SK-N-SH (cell line): ENCODE results near the gene PECR. TPM values are rescaled to one million over a fixed set of nuclear protein-coding genes. Genes with fewer than 3 reads are reported as not detected.

ENCODE experiments used
- CTCF ChIA-PET: fragments of 300-600, 350-600 bp; formaldehyde crosslinking; extraction: SDS; loops from one replicate; lab custom pipeline; 2021; lab: Yijun Ruan, JAX
- POLR2A ChIA-PET: fragments of 350-600 bp; sonication (Branson Sonifier 250); formaldehyde crosslinking; extraction: SDS; loops from one replicate; lab custom pipeline; 2020; ENCODE audit warnings: antibody characterized with exemption, inconsistent platforms; lab: Yijun Ruan, JAX
- DNase-seq: peaks from one replicate; pipeline ENCODE4 v3.0.0; 2012
- H2AFZ ChIP-seq: fragments of 200-600 bp; sonication (generic); 2 replicates; pipeline ENCODE4 v1.8.1; 2016; ENCODE audit warnings: antibody characterized with exemption, mild to moderate bottlenecking, low read depth
- H3F3A ChIP-seq: fragments of 200-600 bp; sonication (generic); replicated peaks from 2 replicates; pipeline ENCODE3; 2016; ENCODE audit warnings: antibody characterized with exemption, mild to moderate bottlenecking; ENCODE audit not compliant: insufficient read depth
- H3K27ac ChIP-seq, 2 experiments: fragments of 200-500 bp in 1 of 2; fragments of 200-600 bp in 1 of 2; sonication (Bioruptor generic) in 1 of 2; sonication (generic), shearing (Covaris generic) in 1 of 2; 2 replicates each; pipeline versions ENCODE4 v1.5.1 to v1.6.1; 2014 to 2016; ENCODE audit warnings: low read depth in 2 of 2, inconsistent platforms in 1 of 2, low read length in 1 of 2, mild to moderate bottlenecking in 1 of 2, mixed read lengths in 1 of 2
- H3K27me3 ChIP-seq: fragments of 200-600 bp; sonication (generic), shearing (Covaris generic); 2 replicates; pipeline ENCODE4 v1.6.1; 2016; ENCODE audit warnings: mixed run types; ENCODE audit not compliant: insufficient read depth
- H3K36me3 ChIP-seq, 2 experiments: fragments of 200-500 bp in 1 of 2; fragments of 200-600 bp in 1 of 2; sonication (Bioruptor generic) in 1 of 2; sonication (generic) in 1 of 2; replicated peaks in 1 of 2; 2 replicates each; pipeline versions ENCODE3 to v1.5.1; 2014 to 2016; ENCODE audit warnings: low read length in 1 of 2, mild to moderate bottlenecking in 1 of 2; ENCODE audit not compliant: insufficient read depth in 2 of 2, control insufficient read depth in 1 of 2
- H3K4me1 ChIP-seq, 2 experiments: fragments of 200-500 bp in 1 of 2; fragments of 200-600 bp in 1 of 2; sonication (Bioruptor generic) in 1 of 2; sonication (generic), shearing (Covaris generic) in 1 of 2; 2 replicates each; pipeline versions ENCODE4 v1.5.1 to v1.6.1; 2014 to 2016; ENCODE audit warnings: low read depth in 1 of 2, low read length in 1 of 2, mixed run types in 1 of 2; ENCODE audit not compliant: insufficient read depth in 2 of 2, control insufficient read depth in 1 of 2
- H3K4me2 ChIP-seq: fragments of 200-600 bp; sonication (generic), shearing (Covaris generic); 2 replicates; pipeline ENCODE4 v1.6.1; 2017; ENCODE audit warnings: mixed run types
- H3K4me3 ChIP-seq, 2 experiments: fragments of 200-500 bp in 1 of 2; fragments of 200-600 bp in 1 of 2; sonication (Bioruptor generic) in 1 of 2; sonication (generic), shearing (Covaris generic) in 1 of 2; 2 replicates each; pipeline versions ENCODE4 v1.5.1 to v1.8.1; 2014 to 2016; ENCODE audit warnings: low read depth in 2 of 2, inconsistent platforms in 1 of 2, low read length in 1 of 2, mild to moderate bottlenecking in 1 of 2, mixed read lengths in 1 of 2, moderate library complexity in 1 of 2
- H3K79me2 ChIP-seq: fragments of 200-600 bp; sonication (generic); 2 replicates; pipeline ENCODE4 v1.8.1; 2017; ENCODE audit warnings: mild to moderate bottlenecking; ENCODE audit not compliant: insufficient read depth
- H3K9ac ChIP-seq: fragments of 200-600 bp; sonication (generic); 2 replicates; pipeline ENCODE4 v1.6.1; 2017; ENCODE audit warnings: mixed run types
- H3K9me2 ChIP-seq: fragments of 200-600 bp; sonication (generic); 2 replicates; pipeline ENCODE4 v1.6.1; 2017; ENCODE audit warnings: mixed run types
- H3K9me3 ChIP-seq: fragments of 200-600 bp; sonication (generic); 2 replicates; pipeline ENCODE4 v1.6.1; 2017; ENCODE audit warnings: mixed run types, mild to moderate bottlenecking, moderate library complexity
- H4K20me1 ChIP-seq: fragments of 200-600 bp; sonication (generic); 2 replicates; pipeline ENCODE4 v1.6.1; 2017; ENCODE audit warnings: mild to moderate bottlenecking, mixed run types; ENCODE audit not compliant: insufficient read depth
- ELF1 ChIP-seq: IDR thresholded peaks from 2 replicates; pipeline ENCODE4 v1.4.0; 2012
- EP300 ChIP-seq, 2 experiments: IDR thresholded peaks; 2 replicates each; pipeline versions ENCODE4 v1.4.0 to v1.6.1; 2012; ENCODE audit warnings: borderline replicate concordance in 1 of 2, low read depth in 1 of 2, low read length in 1 of 2
- FOSL2 ChIP-seq: IDR thresholded peaks from 2 replicates; pipeline ENCODE4 v1.4.0; 2012; ENCODE audit warnings: low read depth, mild to moderate bottlenecking, moderate library complexity, borderline replicate concordance
- GABPA ChIP-seq: IDR thresholded peaks from 2 replicates; pipeline ENCODE4 v1.4.0; 2012; ENCODE audit warnings: low read depth, mild to moderate bottlenecking
- MAX ChIP-seq: IDR thresholded peaks from 2 replicates; pipeline ENCODE4 v1.4.0; 2012; ENCODE audit warnings: low read depth
- NRF1 ChIP-seq: IDR thresholded peaks from 2 replicates; pipeline ENCODE4 v1.6.1; 2012; ENCODE audit warnings: low read depth, mild to moderate bottlenecking, low read length
- PBX3 ChIP-seq: IDR thresholded peaks from 2 replicates; pipeline ENCODE4; 2012
- SMC3 ChIP-seq: IDR thresholded peaks from 2 replicates; pipeline ENCODE4 v1.6.1; 2012; ENCODE audit warnings: low read depth, low read length, improper control_type of control experiment
- TCF12 ChIP-seq: IDR thresholded peaks from 2 replicates; pipeline ENCODE4 v1.4.0; 2012
- TEAD4 ChIP-seq: IDR thresholded peaks from 2 replicates; pipeline ENCODE4 v1.4.0; 2012; ENCODE audit warnings: mild to moderate bottlenecking, borderline replicate concordance; ENCODE audit not compliant: insufficient read depth
- ZBTB33 ChIP-seq: IDR thresholded peaks from 2 replicates; pipeline ENCODE4 v1.4.0; 2012; ENCODE audit warnings: low read depth, borderline replicate concordance
- WGBS: methylation state at CpG from one replicate; pipeline ENCODE4 v1.1.6; 2017; ENCODE audit warnings: low lambda C conversion rate; 5-methylcytosine and 5-hydroxymethylcytosine counted together
- polyA plus RNA-seq, 3 experiments: library from polyadenylated mRNA; depleted of rRNA; stranded (reverse); fragments of >200 nt; gene quantifications; 2 replicates each; pipeline ENCODE4 v1.2.3, GENCODE V29; 2012
- TF ChIP-seq, protein P1 (sequence below): IDR thresholded peaks from 2 replicates; pipeline ENCODE4 v1.6.1; 2012; ENCODE audit warnings: mild to moderate bottlenecking, low read depth, low read length, moderate library complexity

PECR gene
- polyA plus RNA-seq, 1 of the 3 experiments (the other 2 are of a cell fraction): 18.6 TPM

GRCh38 chr2:216006164-216006663 lies 75.4 kb downstream of the PECR start:
- Histone ChIP-seq H3K79me2 (no peaks in the 10 kb centered on the region; the same call in 1 of the 2 replicates), H3K27me3 (no peaks in the 10 kb centered on the region), H3K4me1 (peaks cover 4 to 8% of the 10 kb centered on the region in 2 experiments; a peak in 2 of 4 replicates), H3K9me3 (no peaks in the 10 kb centered on the region), H3K36me3 (no peaks in the 10 kb centered on the region), H3K9me2 (no peaks in the 10 kb centered on the region), H4K20me1 (no peaks in the 10 kb centered on the region), H3K27ac (peak overlapping the region in 1 of 2 experiments; percentile 28; a peak in 1 of 4 replicates), H3K4me2 (peak overlapping the region; percentile 60), H3K4me3 (0 out of 4 replicates have a peak overlapping the region, but pooled peaks of 1 of the 2 experiments have one; percentile 15), H2AFZ (peak overlapping the region; percentile 41; the same call in 1 of the 2 replicates), H3F3A (no peaks in the 10 kb centered on the region), H3K9ac (no peak overlapping the region)
- ChIA-PET POLR2A (no interaction called here), CTCF (interaction anchor here (0.9 to 1.5 kb wide), 2 partner anchors 16 to 75 kb away, joined by 3 to 5 read pairs; no protein-coding TSS in a partner anchor)
- 51% methylated on average over 9 of the region's 10 CpGs for WGBS
- TF ChIP-seq EP300 (IDR thresholded peaks at IDR 0.05; ENCODE audit: borderline replicate concordance in 1 of 2, low read depth in 1 of 2, low read length in 1 of 2) (0 out of 4 replicates have a peak, but pooled peaks of 1 of the 2 experiments have one; percentile 13), TEAD4 (no peak), ZBTB33 (no peak), ELF1 (no peak), FOSL2 (peak; percentile 16; the same call in 1 of the 2 replicates), NRF1 (no peak), MAX (peak; percentile 19; the same call in 1 of the 2 replicates), TCF12 (peak; percentile 22; the same call in 1 of the 2 replicates), PBX3 (peak; percentile 25; the same call in 1 of the 2 replicates), GABPA (peak; percentile 34; the same call in 1 of the 2 replicates), SMC3 (no peak)
- TF ChIP-seq, protein P1, sequence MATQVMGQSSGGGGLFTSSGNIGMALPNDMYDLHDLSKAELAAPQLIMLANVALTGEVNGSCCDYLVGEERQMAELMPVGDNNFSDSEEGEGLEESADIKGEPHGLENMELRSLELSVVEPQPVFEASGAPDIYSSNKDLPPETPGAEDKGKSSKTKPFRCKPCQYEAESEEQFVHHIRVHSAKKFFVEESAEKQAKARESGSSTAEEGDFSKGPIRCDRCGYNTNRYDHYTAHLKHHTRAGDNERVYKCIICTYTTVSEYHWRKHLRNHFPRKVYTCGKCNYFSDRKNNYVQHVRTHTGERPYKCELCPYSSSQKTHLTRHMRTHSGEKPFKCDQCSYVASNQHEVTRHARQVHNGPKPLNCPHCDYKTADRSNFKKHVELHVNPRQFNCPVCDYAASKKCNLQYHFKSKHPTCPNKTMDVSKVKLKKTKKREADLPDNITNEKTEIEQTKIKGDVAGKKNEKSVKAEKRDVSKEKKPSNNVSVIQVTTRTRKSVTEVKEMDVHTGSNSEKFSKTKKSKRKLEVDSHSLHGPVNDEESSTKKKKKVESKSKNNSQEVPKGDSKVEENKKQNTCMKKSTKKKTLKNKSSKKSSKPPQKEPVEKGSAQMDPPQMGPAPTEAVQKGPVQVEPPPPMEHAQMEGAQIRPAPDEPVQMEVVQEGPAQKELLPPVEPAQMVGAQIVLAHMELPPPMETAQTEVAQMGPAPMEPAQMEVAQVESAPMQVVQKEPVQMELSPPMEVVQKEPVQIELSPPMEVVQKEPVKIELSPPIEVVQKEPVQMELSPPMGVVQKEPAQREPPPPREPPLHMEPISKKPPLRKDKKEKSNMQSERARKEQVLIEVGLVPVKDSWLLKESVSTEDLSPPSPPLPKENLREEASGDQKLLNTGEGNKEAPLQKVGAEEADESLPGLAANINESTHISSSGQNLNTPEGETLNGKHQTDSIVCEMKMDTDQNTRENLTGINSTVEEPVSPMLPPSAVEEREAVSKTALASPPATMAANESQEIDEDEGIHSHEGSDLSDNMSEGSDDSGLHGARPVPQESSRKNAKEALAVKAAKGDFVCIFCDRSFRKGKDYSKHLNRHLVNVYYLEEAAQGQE: no peak
- DNase-seq: no peak
